ENCODE data around the gene FYN.
A peak's percentile ranks its signal among the peaks of the same experiment; 100 is the strongest.

FYN gene

DNA sequence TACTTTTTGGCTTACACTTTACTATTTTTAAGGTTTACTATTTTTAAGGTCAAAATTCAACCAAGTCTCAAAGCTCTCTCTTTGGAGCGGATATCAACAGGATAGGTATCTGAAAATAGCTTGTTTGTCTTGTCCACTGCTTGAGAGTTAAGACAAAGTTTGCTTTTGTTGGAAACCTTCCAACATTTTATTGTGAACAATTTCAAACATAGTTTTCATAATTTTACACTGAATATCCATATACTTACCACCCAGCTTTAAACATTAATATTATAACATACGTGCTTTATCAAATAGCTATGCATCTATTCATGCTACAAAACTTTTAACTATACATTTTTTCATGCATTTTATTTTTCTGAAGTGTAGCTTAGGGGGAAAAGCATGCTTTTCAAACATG is 109.9 kb downstream of the FYN start:
- no peaks in the 10 kb centered on the region for H3K27me3 ChIP-seq (replicated peaks in 2 of 5; ENCODE audit: control insufficient read depth in 4 of 5, insufficient read depth in 5 of 5, low read length in 4 of 5)
- no peak overlapping the region for H3K27ac ChIP-seq (ENCODE audit: insufficient read depth in 1 of 2, low read depth in 1 of 2, low read length in 2 of 2, poor library complexity in 1 of 2, severe bottlenecking in 2 of 2)
- ChIA-PET POLR2A (interaction anchor here (0.7 kb wide), 1 partner anchor 9 kb away, joined by 3 read pairs; no protein-coding TSS in a partner anchor), CTCF (interaction anchor here (0.6 to 1.3 kb wide), 5 partner anchors 10 to 41 kb away, joined by 3 to 4 read pairs (median 3); no protein-coding TSS in a partner anchor)
- no peak for DNase-seq
- H3K36me3 ChIP-seq (ENCODE audit: control insufficient read depth in 4 of 4, insufficient read depth in 4 of 4, low read length in 3 of 4), result no peaks in the 10 kb centered on the region
- H3K4me1 ChIP-seq (ENCODE audit: control extremely low read depth in 1 of 4, control insufficient read depth in 4 of 4, insufficient read depth in 4 of 4, low read length in 3 of 4), result peaks cover 7 to 49% (median 43%) of the 10 kb centered on the region in 4 experiments
- no CpG with 5 or more reads among the region's 2 CpGs for WGBS (ENCODE audit: insufficient coverage)
- H3K4me3 ChIP-seq (ENCODE audit: control insufficient read depth in 1 of 7, extremely low read depth in 1 of 7, insufficient read depth in 4 of 7, low read depth in 2 of 7, low read length in 6 of 7), result no peak overlapping the region
- no peaks in the 10 kb centered on the region for H3K9me3 ChIP-seq (ENCODE audit: control extremely low read depth in 1 of 5, control insufficient read depth in 4 of 5, insufficient read depth in 2 of 5, low read depth in 1 of 5, low read length in 4 of 5)

DNA sequence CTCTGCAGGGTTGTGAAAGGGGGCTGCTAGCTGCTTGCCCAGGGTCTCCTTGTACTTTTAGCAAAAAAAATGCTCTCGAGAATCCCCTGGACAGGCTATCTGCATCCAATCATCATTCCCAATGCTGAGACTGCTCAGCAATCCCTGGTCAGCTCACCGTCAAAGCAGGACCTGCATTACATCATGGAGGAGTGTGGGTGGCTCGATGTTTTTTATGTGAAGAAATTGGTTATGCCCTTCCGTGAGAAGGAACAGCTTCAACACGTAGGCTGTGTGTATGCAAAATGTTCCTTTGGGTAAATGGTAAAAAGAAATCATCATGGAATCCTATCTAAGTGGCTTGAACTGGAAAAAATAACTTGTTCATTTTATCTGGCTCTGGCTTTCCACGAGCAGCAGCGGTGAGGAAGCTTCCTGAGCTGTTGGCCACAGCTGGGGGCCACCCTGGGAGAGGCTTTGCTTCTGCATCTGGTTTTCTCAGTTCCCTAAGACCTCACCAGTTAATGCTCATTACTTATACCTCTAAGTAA is 111.4 kb downstream of the FYN start:
- ChIA-PET POLR2A (interaction anchor here (0.7 kb wide), 1 partner anchor 264 kb away, joined by 3 read pairs; no protein-coding TSS in a partner anchor), CTCF (interaction anchor here (0.6 to 1.4 kb wide), 8 partner anchors 9 to 708 kb away, joined by 3 to 5 read pairs (median 3); no protein-coding TSS in a partner anchor)
- 8% methylated on average over 5 of the region's 7 CpGs for WGBS (ENCODE audit: insufficient coverage)
- Histone ChIP-seq H3K27me3 (replicated peaks in 2 of 5; ENCODE audit: control insufficient read depth in 4 of 5, insufficient read depth in 5 of 5, low read length in 4 of 5) (no peaks in the 10 kb centered on the region), H3K4me1 (ENCODE audit: control extremely low read depth in 1 of 4, control insufficient read depth in 4 of 4, insufficient read depth in 4 of 4, low read length in 3 of 4) (peaks cover 7 to 49% (median 43%) of the 10 kb centered on the region in 4 experiments), H3K9me3 (ENCODE audit: control extremely low read depth in 1 of 5, control insufficient read depth in 4 of 5, insufficient read depth in 2 of 5, low read depth in 1 of 5, low read length in 4 of 5) (no peaks in the 10 kb centered on the region), H3K4me3 (ENCODE audit: control insufficient read depth in 1 of 7, extremely low read depth in 1 of 7, insufficient read depth in 4 of 7, low read depth in 2 of 7, low read length in 6 of 7) (peak overlapping the region in 2 of 7 experiments; percentile 22 to 24), H3K27ac (ENCODE audit: insufficient read depth in 1 of 2, low read depth in 1 of 2, low read length in 2 of 2, poor library complexity in 1 of 2, severe bottlenecking in 2 of 2) (peak overlapping the region in 1 of 2 experiments; percentile 14), H3K36me3 (ENCODE audit: control insufficient read depth in 4 of 4, insufficient read depth in 4 of 4, low read length in 3 of 4) (no peaks in the 10 kb centered on the region)
- DNase-seq, result peak; percentile 26 to 80 (median 67)

DNA sequence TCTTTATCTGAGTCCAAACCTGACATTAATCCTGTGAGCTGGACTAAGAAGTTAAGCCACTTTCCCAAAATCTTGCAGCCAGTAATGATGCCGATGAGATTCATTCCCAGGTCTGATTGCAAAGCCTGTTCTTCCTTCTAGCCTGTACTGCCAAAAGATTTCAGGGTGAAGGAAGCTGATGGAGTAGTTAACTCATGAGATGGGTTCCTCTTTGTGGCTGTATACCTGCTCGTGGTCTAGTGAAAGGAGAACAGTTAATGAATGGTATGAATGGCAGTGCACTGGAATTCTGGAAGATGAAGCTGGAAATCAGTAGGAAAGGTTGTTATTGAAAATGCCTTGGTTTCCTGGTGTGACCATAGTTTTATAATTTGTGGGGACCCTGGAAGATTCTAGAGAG is 112.0 kb downstream of the FYN start:
- ChIA-PET POLR2A (interaction anchor here (0.7 kb wide), 1 partner anchor 265 kb away, joined by 3 read pairs; no protein-coding TSS in a partner anchor), CTCF (interaction anchor here (1.1 to 1.4 kb wide), 4 partner anchors 29 to 68 kb away, joined by 3 to 5 read pairs (median 4); no protein-coding TSS in a partner anchor)
- Histone ChIP-seq H3K4me1 (ENCODE audit: control extremely low read depth in 1 of 4, control insufficient read depth in 4 of 4, insufficient read depth in 4 of 4, low read length in 3 of 4) (peaks cover 7 to 47% (median 43%) of the 10 kb centered on the region in 4 experiments), H3K27me3 (replicated peaks in 2 of 5; ENCODE audit: control insufficient read depth in 4 of 5, insufficient read depth in 5 of 5, low read length in 4 of 5) (no peaks in the 10 kb centered on the region), H3K27ac (ENCODE audit: insufficient read depth in 1 of 2, low read depth in 1 of 2, low read length in 2 of 2, poor library complexity in 1 of 2, severe bottlenecking in 2 of 2) (no peak overlapping the region), H3K36me3 (ENCODE audit: control insufficient read depth in 4 of 4, insufficient read depth in 4 of 4, low read length in 3 of 4) (no peaks in the 10 kb centered on the region), H3K9me3 (ENCODE audit: control extremely low read depth in 1 of 5, control insufficient read depth in 4 of 5, insufficient read depth in 2 of 5, low read depth in 1 of 5, low read length in 4 of 5) (no peaks in the 10 kb centered on the region), H3K4me3 (ENCODE audit: control insufficient read depth in 1 of 7, extremely low read depth in 1 of 7, insufficient read depth in 4 of 7, low read depth in 2 of 7, low read length in 6 of 7) (peak overlapping the region in 1 of 7 experiments; percentile 2)
- WGBS (ENCODE audit: insufficient coverage), result 36% methylated on average over 2 of the region's 2 CpGs
- peak in 2 of 3 donors; percentile 29 to 51 for DNase-seq

DNA sequence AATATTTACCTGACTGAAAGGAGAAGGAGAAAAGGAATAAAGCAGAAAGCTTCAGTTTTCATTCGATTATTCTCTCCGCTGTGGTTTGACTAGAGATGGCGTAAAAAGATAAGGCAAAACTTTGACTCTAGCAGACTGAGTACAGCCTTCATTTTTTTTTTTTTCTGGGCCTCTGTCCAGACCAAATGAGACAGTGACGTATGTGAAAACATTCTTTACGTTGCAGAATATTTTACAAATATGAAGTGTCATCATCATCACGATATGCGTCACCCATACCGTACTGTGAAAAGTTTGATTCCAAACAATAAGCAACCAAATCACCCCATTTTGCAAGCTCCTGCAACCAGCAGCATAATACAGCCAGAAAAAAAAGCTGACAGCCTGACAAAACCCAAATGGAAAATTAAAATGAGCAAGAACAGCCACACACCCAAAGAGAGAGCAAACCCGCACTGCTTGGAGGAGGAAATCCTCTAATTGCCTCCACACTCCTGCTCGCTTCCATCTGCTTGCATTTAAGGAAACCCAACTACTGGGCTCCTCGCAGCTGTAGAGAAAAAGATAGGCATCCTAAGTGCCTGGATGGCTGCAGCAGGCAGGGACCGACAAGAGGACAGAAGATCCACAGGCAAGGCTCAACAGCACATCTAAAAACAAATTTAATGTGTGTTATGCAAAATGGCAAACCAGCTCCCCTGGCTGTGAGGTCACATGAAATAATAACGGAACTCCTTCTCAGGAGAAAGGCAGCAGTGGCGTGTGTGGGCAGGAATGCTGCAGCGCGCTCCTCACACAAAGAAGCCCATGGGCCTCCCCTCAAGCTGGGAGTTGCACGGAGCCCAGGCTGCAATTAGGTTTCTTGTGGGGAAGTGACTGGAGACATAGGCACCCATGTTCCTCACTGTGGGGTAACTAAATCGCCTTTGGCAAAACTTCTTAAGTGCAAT is 113.1 kb downstream of the FYN start:
- POLR2A ChIA-PET, result no interaction called here
- Histone ChIP-seq H3K4me3 (ENCODE audit: control insufficient read depth in 1 of 7, extremely low read depth in 1 of 7, insufficient read depth in 4 of 7, low read depth in 2 of 7, low read length in 6 of 7) (peak overlapping the region in 3 of 7 experiments; percentile 8 to 59 (median 52)), H3K4me1 (ENCODE audit: control extremely low read depth in 1 of 4, control insufficient read depth in 4 of 4, insufficient read depth in 4 of 4, low read length in 3 of 4) (peaks cover 7 to 47% (median 41%) of the 10 kb centered on the region in 4 experiments), H3K27me3 (replicated peaks in 2 of 5; ENCODE audit: control insufficient read depth in 4 of 5, insufficient read depth in 5 of 5, low read length in 4 of 5) (no peaks in the 10 kb centered on the region), H3K36me3 (ENCODE audit: control insufficient read depth in 4 of 4, insufficient read depth in 4 of 4, low read length in 3 of 4) (no peaks in the 10 kb centered on the region), H3K9me3 (ENCODE audit: control extremely low read depth in 1 of 5, control insufficient read depth in 4 of 5, insufficient read depth in 2 of 5, low read depth in 1 of 5, low read length in 4 of 5) (no peaks in the 10 kb centered on the region), H3K27ac (ENCODE audit: insufficient read depth in 1 of 2, low read depth in 1 of 2, low read length in 2 of 2, poor library complexity in 1 of 2, severe bottlenecking in 2 of 2) (peak overlapping the region in 1 of 2 experiments; percentile 27)
- CTCF ChIA-PET, result interaction anchor here (0.6 to 1.2 kb wide), 4 partner anchors 61 to 1801 kb away, joined by 3 read pairs; no protein-coding TSS in a partner anchor
- peak; percentile 54 to 80 (median 73) for DNase-seq
- 46% methylated on average over 11 of the region's 18 CpGs for WGBS (ENCODE audit: insufficient coverage)

DNA sequence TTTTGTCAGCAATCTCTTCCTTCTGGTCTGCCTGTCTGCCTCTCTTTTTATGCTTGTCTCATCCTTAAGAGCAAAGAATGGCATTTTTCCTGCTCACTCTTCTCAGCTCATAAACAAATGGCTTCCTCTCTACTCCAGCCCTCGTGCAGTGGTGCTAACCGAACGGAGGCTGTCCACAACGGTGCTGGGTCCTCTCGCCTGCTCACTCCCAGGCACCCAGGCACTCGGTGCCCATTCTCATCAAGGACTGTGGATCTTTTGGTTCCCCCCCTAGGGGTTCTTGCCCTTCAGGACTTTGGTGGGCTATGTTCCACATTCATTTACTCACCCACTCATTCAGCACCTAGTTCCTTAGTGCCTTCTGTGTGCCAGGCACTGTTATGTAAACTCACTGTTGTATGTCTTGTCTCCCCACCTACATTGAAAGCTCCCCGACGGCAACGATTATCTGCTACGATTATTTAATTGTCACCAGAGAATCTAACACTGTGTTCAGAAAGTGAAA is 113.9 kb downstream of the FYN start:
- Histone ChIP-seq H3K4me1 (ENCODE audit: control extremely low read depth in 1 of 4, control insufficient read depth in 4 of 4, insufficient read depth in 4 of 4, low read length in 3 of 4) (peaks cover 7 to 47% (median 40%) of the 10 kb centered on the region in 4 experiments), H3K9me3 (ENCODE audit: control extremely low read depth in 1 of 5, control insufficient read depth in 4 of 5, insufficient read depth in 2 of 5, low read depth in 1 of 5, low read length in 4 of 5) (no peaks in the 10 kb centered on the region), H3K36me3 (ENCODE audit: control insufficient read depth in 4 of 4, insufficient read depth in 4 of 4, low read length in 3 of 4) (no peaks in the 10 kb centered on the region), H3K4me3 (ENCODE audit: control insufficient read depth in 1 of 7, extremely low read depth in 1 of 7, insufficient read depth in 4 of 7, low read depth in 2 of 7, low read length in 6 of 7) (peak overlapping the region in 2 of 7 experiments; percentile 52 to 59), H3K27ac (ENCODE audit: insufficient read depth in 1 of 2, low read depth in 1 of 2, low read length in 2 of 2, poor library complexity in 1 of 2, severe bottlenecking in 2 of 2) (peak overlapping the region in 1 of 2 experiments; percentile 27), H3K27me3 (replicated peaks in 2 of 5; ENCODE audit: control insufficient read depth in 4 of 5, insufficient read depth in 5 of 5, low read length in 4 of 5) (no peaks in the 10 kb centered on the region)
- no peak for DNase-seq
- CTCF ChIA-PET, result interaction anchor here (0.6 to 1.2 kb wide), 3 partner anchors 61 to 1800 kb away, joined by 3 read pairs; no protein-coding TSS in a partner anchor
- POLR2A ChIA-PET, result no interaction called here
- WGBS (ENCODE audit: insufficient coverage), result 57% methylated on average over 6 of the region's 10 CpGs

DNA sequence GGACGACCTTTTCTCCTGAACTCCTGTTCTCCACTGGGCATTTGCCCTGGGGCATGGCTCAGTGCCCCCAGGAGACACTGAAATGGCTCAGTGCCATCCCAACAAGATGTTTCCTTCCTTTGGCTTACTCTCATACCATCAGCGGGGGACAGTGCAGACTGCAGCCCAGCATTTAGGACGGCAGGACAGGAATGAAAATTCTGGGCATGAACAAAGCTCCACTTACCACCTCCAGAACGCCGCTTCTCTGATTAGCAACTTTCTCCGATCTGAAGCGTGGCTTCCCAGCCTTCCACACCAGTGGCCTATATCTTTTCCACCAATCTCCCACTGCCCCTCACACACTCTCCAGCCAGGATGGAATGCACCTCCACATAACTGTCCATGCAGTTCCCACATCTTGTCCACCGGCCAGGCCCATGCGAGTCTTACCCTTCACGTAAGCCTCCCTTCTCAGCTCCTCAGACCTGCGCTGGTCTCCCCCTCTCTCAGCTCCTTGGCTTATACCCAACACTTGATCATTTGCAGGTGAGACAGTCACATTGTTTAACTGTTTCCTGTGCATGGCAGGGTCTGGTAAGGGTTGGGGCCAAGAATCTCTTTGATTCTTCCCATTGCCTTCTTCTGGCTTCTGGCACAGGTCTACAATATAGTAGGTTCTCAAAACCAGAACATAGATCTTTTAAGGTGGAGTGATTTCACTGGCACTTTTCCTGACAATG is 114.5 kb downstream of the FYN start:
- Histone ChIP-seq H3K4me1 (ENCODE audit: control extremely low read depth in 1 of 4, control insufficient read depth in 4 of 4, insufficient read depth in 4 of 4, low read length in 3 of 4) (peaks cover 6 to 48% (median 40%) of the 10 kb centered on the region in 4 experiments), H3K36me3 (ENCODE audit: control insufficient read depth in 4 of 4, insufficient read depth in 4 of 4, low read length in 3 of 4) (no peaks in the 10 kb centered on the region), H3K4me3 (ENCODE audit: control insufficient read depth in 1 of 7, extremely low read depth in 1 of 7, insufficient read depth in 4 of 7, low read depth in 2 of 7, low read length in 6 of 7) (peak overlapping the region in 2 of 7 experiments; percentile 25 to 59), H3K9me3 (ENCODE audit: control extremely low read depth in 1 of 5, control insufficient read depth in 4 of 5, insufficient read depth in 2 of 5, low read depth in 1 of 5, low read length in 4 of 5) (no peaks in the 10 kb centered on the region), H3K27ac (ENCODE audit: insufficient read depth in 1 of 2, low read depth in 1 of 2, low read length in 2 of 2, poor library complexity in 1 of 2, severe bottlenecking in 2 of 2) (no peak overlapping the region), H3K27me3 (replicated peaks in 2 of 5; ENCODE audit: control insufficient read depth in 4 of 5, insufficient read depth in 5 of 5, low read length in 4 of 5) (no peaks in the 10 kb centered on the region)
- ChIA-PET POLR2A (no interaction called here), CTCF (no interaction called here)
- DNase-seq, result no peak
- WGBS (ENCODE audit: insufficient coverage), result 86% methylated on average over 10 of the region's 11 CpGs

All from common myeloid progenitor, CD34-positive (primary cell).